HepG2 (cell line): ENCODE measurements around the gene HNRNPL. TPM values are rescaled to one million over a fixed set of nuclear protein-coding genes. Genes with fewer than 3 reads are reported as not detected.

Experiments used
- ATAC-seq: fragments of 200-7000 bp; cut with Tn5 transposase; 3 replicates; pipeline ENCODE4 v1.9.1; 2020; ENCODE audit warnings: mild to moderate bottlenecking, moderate library complexity
- BruUV-seq: library from RNA; stranded (reverse); fragments of 400-500 nt; replicated peaks from 2 replicates; lab custom pipeline; 2021; lab: Mats Ljungman, UMichigan
- CTCF ChIA-PET: fragments of 300-600 bp; formaldehyde crosslinking; extraction: SDS; loops from one replicate; lab custom pipeline; 2021; ENCODE audit warnings: low total read pairs, inconsistent platforms, low intra/inter-chr PET ratio; lab: Yijun Ruan, JAX
- POLR2A ChIA-PET: fragments of 350-600 bp; sonication (Branson Sonifier 250); formaldehyde crosslinking; loops from one replicate; lab custom pipeline; 2020; ENCODE audit warnings: antibody characterized with exemption, inconsistent platforms; lab: Yijun Ruan, JAX
- DNase-seq: peaks from one replicate; pipeline ENCODE4 v3.0.0-alpha.2; 2015; ENCODE audit warnings: low spot score
- FAIRE-seq: peaks from 3 replicates; lab custom pipeline; 2011; peaks lifted over from hg19 to GRCh38; lab: Jason Lieb, UNC
- H2AFZ ChIP-seq: one replicate; pipeline ENCODE4 v1.6.1; 2011; ENCODE audit warnings: low read length, inconsistent platforms
- H3K27ac ChIP-seq: fragments of 300-600 bp; 3 replicates; pipeline ENCODE4 v1.8.0; 2011; ENCODE audit warnings: mixed run types, mild to moderate bottlenecking, mixed read lengths, low read length, inconsistent platforms; ENCODE audit not compliant: insufficient read depth; ENCODE audit errors: extremely low read length
- H3K27me3 ChIP-seq, 2 experiments: fragments of 200-600 bp in 1 of 2; 2 replicates in 1 of 2; 3 replicates in 1 of 2; pipeline versions ENCODE4 v1.6.0 to v1.8.0; 2011; ENCODE audit warnings: low read length in 2 of 2, mild to moderate bottlenecking in 2 of 2, moderate library complexity in 2 of 2, inconsistent platforms in 1 of 2; ENCODE audit not compliant: insufficient read depth in 2 of 2, control insufficient read depth in 1 of 2
- H3K36me3 ChIP-seq, 2 experiments: fragments of 200-600 bp in 1 of 2; replicated peaks in 1 of 2; 2 replicates in 1 of 2; 3 replicates in 1 of 2; pipeline versions ENCODE4 v1.5.1 to v1.8.0; 2011; ENCODE audit warnings: low read length in 2 of 2, inconsistent platforms in 1 of 2; ENCODE audit not compliant: insufficient read depth in 2 of 2, control insufficient read depth in 1 of 2
- H3K4me1 ChIP-seq: 2 replicates; pipeline ENCODE4 v1.5.1; 2012; ENCODE audit warnings: low read length, inconsistent platforms; ENCODE audit not compliant: insufficient read depth
- H3K4me2 ChIP-seq: 2 replicates; pipeline ENCODE4 v1.6.0; 2011; ENCODE audit warnings: low read depth, low read length, inconsistent platforms
- H3K4me3 ChIP-seq, 3 experiments: fragments of 200-600 bp in 1 of 3; sonication (generic), shearing (Covaris generic) in 1 of 3; replicated peaks in 1 of 3; 2 replicates each; pipeline ENCODE4 v1.5.1; 2011 to 2016; ENCODE audit warnings: low read length in 3 of 3, inconsistent platforms in 2 of 3, low read depth in 2 of 3, mild to moderate bottlenecking in 2 of 3, control low read depth in 1 of 3, mixed read lengths in 1 of 3; ENCODE audit not compliant: insufficient read depth in 1 of 3
- H3K79me2 ChIP-seq: one replicate; pipeline ENCODE4 v1.6.1; 2011; ENCODE audit warnings: low read length, inconsistent platforms; ENCODE audit not compliant: insufficient read depth
- H3K9ac ChIP-seq: 2 replicates; pipeline ENCODE4 v1.6.0; 2011; ENCODE audit warnings: mild to moderate bottlenecking, low read depth, low read length, inconsistent platforms; ENCODE audit not compliant: insufficient read depth
- H3K9me3 ChIP-seq: 2 replicates; pipeline ENCODE4 v1.5.1; 2012; ENCODE audit warnings: mild to moderate bottlenecking, low read length
- H4K20me1 ChIP-seq: 2 replicates; pipeline ENCODE4 v1.6.0; 2011; ENCODE audit warnings: inconsistent platforms, mild to moderate bottlenecking, low read length, moderate library complexity; ENCODE audit not compliant: insufficient read depth
- MAX ChIP-seq: IDR thresholded peaks from 2 replicates; pipeline ENCODE4 v1.6.1; 2012; ENCODE audit warnings: inconsistent platforms
- TBX3 ChIP-seq: fragments of 450-650 bp; IDR thresholded peaks from 2 replicates; pipeline ENCODE4 v1.6.1; 2017; ENCODE audit warnings: antibody characterized with exemption, mild to moderate bottlenecking, inconsistent platforms, borderline replicate concordance
- XBP1 ChIP-seq: sonication (generic); formaldehyde crosslinking; IDR thresholded peaks from 2 replicates; pipeline ENCODE4 v1.5.0; 2020; ENCODE audit warnings: missing genetic modification reagents
- YEATS4 ChIP-seq: sonication (generic); formaldehyde crosslinking; IDR thresholded peaks from 2 replicates; pipeline ENCODE4 v1.4.0; 2020; ENCODE audit warnings: missing genetic modification reagents, borderline replicate concordance
- ZFAT ChIP-seq: sonication (generic); formaldehyde crosslinking; conservative IDR thresholded peaks from 2 replicates; pipeline ENCODE4 v1.8.1; 2023; ENCODE audit warnings: missing genetic modification reagents, inconsistent platforms
- ZFP36L1 ChIP-seq: sonication (generic); formaldehyde crosslinking; IDR thresholded peaks from 2 replicates; pipeline ENCODE4 v1.8.0; 2022; ENCODE audit warnings: mild to moderate bottlenecking, missing genetic modification reagents, moderate library complexity
- ZNF292 ChIP-seq: sonication (generic); formaldehyde crosslinking; IDR thresholded peaks from 2 replicates; pipeline ENCODE4 v1.8.1; 2022; ENCODE audit warnings: mild to moderate bottlenecking, low read depth, missing genetic modification reagents, borderline replicate concordance
- ZNF343 ChIP-seq: sonication (generic); formaldehyde crosslinking; IDR thresholded peaks from 2 replicates; pipeline ENCODE4 v1.4.0; 2020; ENCODE audit warnings: mild to moderate bottlenecking, missing genetic modification reagents
- ZNF552 ChIP-seq: sonication (generic); formaldehyde crosslinking; IDR thresholded peaks from 2 replicates; pipeline ENCODE4 v1.9.0; 2022; ENCODE audit warnings: missing genetic modification reagents, mild to moderate bottlenecking, borderline replicate concordance
- ZNF607 ChIP-seq: sonication (generic); formaldehyde crosslinking; IDR thresholded peaks from 2 replicates; pipeline ENCODE4 v1.5.1; 2020; ENCODE audit warnings: missing genetic modification reagents, mild to moderate bottlenecking, borderline replicate concordance
- WGBS: methylation state at CpG from one replicate; pipeline ENCODE4 v1.1.6; 2017; ENCODE audit warnings: low lambda C conversion rate; 5-methylcytosine and 5-hydroxymethylcytosine counted together
- in situ Hi-C: cut with HindIII; loops from 2 replicates; pipeline ENCODE4 v1.10.0; 2017; ENCODE audit warnings: low pct_unique_long_range_greater_than_20kb; ENCODE audit not compliant: extremely low pct_ligation_motif_present
- intact Hi-C: fragments of 100-400 bp; cut with micrococcal nuclease; formaldehyde crosslinking; loops from one replicate; pipeline ENCODE4 v1.10.0; 2022; ENCODE audit not compliant: unreplicated experiment
- polyA plus RNA-seq, 8 experiments: library from polyadenylated mRNA; depleted of rRNA in 3 of 8; stranded (reverse) in 7 of 8; unstranded in 1 of 8; fragments of >200 nt; fragmentation: Illumina TruSeq in 4 of 8; extraction: Trizol in 4 of 8; gene quantifications; 2 replicates each; pipeline versions ENCODE4 v1.2.1 to v1.2.3, GENCODE V29; 2011 to 2016; ENCODE audit warnings: low read depth in 4 of 8, missing spikeins in 1 of 8, mixed read lengths in 1 of 8; ENCODE audit not compliant: insufficient read depth in 1 of 8
- total RNA-seq, 5 experiments: library from RNA; depleted of rRNA; stranded (reverse); fragments of >200 nt; fragmentation: Illumina TruSeq; extraction: Trizol; gene quantifications; 2 replicates each; pipeline ENCODE4 v1.2.3, GENCODE V29; 2016; ENCODE audit warnings: low read depth in 1 of 5

The HNRNPL gene
- total and polyA plus RNA-seq, 2 of the 13 experiments (the other 11 are each of a cell fraction or from before 2014, with no cell fraction given): 156 to 278 TPM

DNA sequence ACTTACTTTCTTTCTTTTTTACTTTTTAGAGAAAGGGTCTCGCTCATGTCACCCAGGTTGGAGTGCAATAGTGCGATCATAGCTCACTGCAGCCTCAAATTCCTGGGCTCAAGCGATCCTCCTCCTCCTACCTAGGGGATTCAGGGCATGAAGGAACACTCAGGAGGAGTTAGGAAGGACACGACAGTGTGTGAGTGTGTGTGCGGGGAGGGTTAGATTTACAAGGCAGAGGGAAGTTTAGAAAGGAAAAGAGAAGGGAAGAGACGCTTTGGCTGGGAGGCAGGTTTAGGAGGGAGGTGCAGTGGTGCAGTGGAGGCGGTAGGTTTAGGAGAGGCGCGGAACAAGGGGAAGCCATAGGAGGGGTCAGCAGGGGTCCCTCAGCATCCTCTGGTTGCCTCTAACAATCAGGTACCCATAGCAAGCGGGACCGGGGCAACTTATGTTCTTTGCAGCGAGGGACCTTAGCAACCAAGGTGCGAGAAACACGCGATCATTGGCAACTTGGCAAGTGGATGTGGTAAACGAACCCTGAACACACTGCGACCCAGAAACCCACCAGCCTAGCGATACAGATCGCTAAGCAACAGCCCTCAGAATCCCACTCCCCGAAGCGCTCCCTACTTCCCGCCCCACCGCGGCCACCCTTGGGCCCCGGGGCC, 49.1 kb upstream of the HNRNPL start (continued):
- TF ChIP-seq ZFAT (CRISPR knock-in tag): no peak

- Histone ChIP-seq H2AFZ (no peak overlapping the region), H4K20me1 (no peaks in the 10 kb centered on the region), H3K4me3 (no peak overlapping the region), H3K27ac (no peak overlapping the region), H3K9me3 (no peaks in the 10 kb centered on the region), H3K79me2 (no peaks in the 10 kb centered on the region), H3K27me3 (no peaks in the 10 kb centered on the region; a peak in 1 of 5 replicates), H3K4me1 (peaks cover 16% of the 10 kb centered on the region), H3K4me2 (no peak overlapping the region), H3K36me3 (no peaks in the 10 kb centered on the region; a peak in 1 of 5 replicates), H3K9ac (no peak overlapping the region)
- CTCF ChIA-PET: no interaction called here
- POLR2A ChIA-PET: no interaction called here
- BruUV-seq: no TSS peak
- no peak for TF ChIP-seq ZNF607
- no peak for TF ChIP-seq XBP1 (CRISPR knock-in tag)
- TF ChIP-seq MAX: no peak
- FAIRE-seq: no peak
- intact Hi-C loops (no loop called here), in situ Hi-C loops (no loop called here)
- no peak for ATAC-seq
- no peak for DNase-seq
- WGBS: 86% methylated on average over 9 of the region's 9 CpGs
These were observed 45.2 kb upstream of the HNRNPL start for GRCh38 chr19:38894968-38895367.

DNA sequence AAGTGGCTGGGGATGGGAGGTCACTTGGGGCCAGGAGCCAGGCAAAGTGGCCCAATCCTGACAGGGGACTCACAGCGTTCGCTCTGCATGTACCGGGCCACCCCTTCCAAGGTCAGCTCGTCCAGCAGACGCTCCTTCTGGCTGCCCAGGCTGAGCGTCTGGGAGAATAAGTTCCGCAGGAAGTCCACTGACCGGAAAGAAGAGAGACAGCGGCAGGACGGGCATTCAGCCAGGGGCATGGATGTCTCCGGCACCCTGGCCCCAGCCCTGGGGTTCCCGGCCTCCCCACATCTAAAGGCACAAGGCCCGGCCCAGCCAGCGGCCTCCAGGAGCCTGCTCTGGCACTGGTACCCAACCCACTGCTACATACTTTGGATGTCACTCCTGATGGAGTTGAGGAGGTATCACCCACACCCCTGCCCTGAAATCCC, 43.6 kb upstream of the HNRNPL start:
- Histone ChIP-seq H3K79me2 (no peaks in the 10 kb centered on the region), H3K4me1 (peaks cover 9% of the 10 kb centered on the region), H2AFZ (no peak overlapping the region), H3K27ac (no peak overlapping the region), H3K36me3 (no peaks in the 10 kb centered on the region; a peak in 2 of 5 replicates), H3K4me3 (no peak overlapping the region), H3K27me3 (no peaks in the 10 kb centered on the region), H3K9me3 (no peaks in the 10 kb centered on the region), H4K20me1 (no peaks in the 10 kb centered on the region), H3K9ac (no peak overlapping the region), H3K4me2 (no peak overlapping the region)
- TF ChIP-seq ZNF292: no peak
- TF ChIP-seq ZFP36L1 (CRISPR knock-in tag): no peak
- no peak for TF ChIP-seq ZNF343 (CRISPR knock-in tag)
- no peak for TF ChIP-seq YEATS4 (CRISPR knock-in tag)
- TF ChIP-seq ZNF552 (CRISPR knock-in tag): no peak
- TF ChIP-seq TBX3: no peak
- in situ Hi-C loops: no loop called here
- FAIRE-seq: no peak
- 95% methylated on average over 13 of the region's 14 CpGs for WGBS
- no TSS peak for BruUV-seq
- no peak for DNase-seq
- ChIA-PET POLR2A (no interaction called here), CTCF (no interaction called here)
- intact Hi-C loops: no loop called here
- no peak for ATAC-seq
